A204.1 (cell line): ENCODE measurements around the gene TPT1.

ENCODE experiments used
- FAIRE-seq: peaks from 2 replicates; lab custom pipeline; 2012; peaks lifted over from hg19 to GRCh38; lab: Jason Lieb, UNC

TPT1 gene

GRCh38 chr13:45333977-45334922 lies 6.7 kb downstream of the TPT1 start:
- no peak for FAIRE-seq

- no peak for FAIRE-seq
Measured at GRCh38 chr13:45333251-45333976, 7.6 kb downstream of the TPT1 start.

GRCh38 chr13:45332831-45333219 lies 8.2 kb downstream of the TPT1 start:
- no peak for FAIRE-seq

- FAIRE-seq: no peak
Measured at GRCh38 chr13:45332036-45332830, 8.8 kb downstream of the TPT1 start.

GRCh38 chr13:45331692-45332035 lies 9.3 kb downstream of the TPT1 start:
- no peak for FAIRE-seq

GRCh38 chr13:45331123-45331619 lies 9.8 kb downstream of the TPT1 start:
- no peak for FAIRE-seq

GRCh38 chr13:45328661-45329111 lies 12.3 kb downstream of the TPT1 start:
- FAIRE-seq: no peak

GRCh38 chr13:45327253-45327955 lies 13.6 kb downstream of the TPT1 start:
- FAIRE-seq: no peak

- FAIRE-seq: no peak
Measured at GRCh38 chr13:45325806-45326205, 15.2 kb downstream of the TPT1 start.

- FAIRE-seq: no peak
Measured at GRCh38 chr13:45320876-45321629, 19.9 kb downstream of the TPT1 start.

GRCh38 chr13:45316996-45317395 lies 24.0 kb downstream of the TPT1 start:
- FAIRE-seq: no peak

- FAIRE-seq: no peak
Measured at GRCh38 chr13:45316338-45316737, 24.6 kb downstream of the TPT1 start.

GRCh38 chr13:45315520-45316167 lies 25.3 kb downstream of the TPT1 start:
- no peak for FAIRE-seq

GRCh38 chr13:45314822-45315221 lies 26.2 kb downstream of the TPT1 start:
- FAIRE-seq: no peak

GRCh38 chr13:45310341-45311131 lies 30.4 kb downstream of the TPT1 start:
- FAIRE-seq: no peak

GRCh38 chr13:45306966-45307365 lies 34.0 kb downstream of the TPT1 start:
- no peak for FAIRE-seq

GRCh38 chr13:45305079-45305478 lies 35.9 kb downstream of the TPT1 start:
- FAIRE-seq: no peak

GRCh38 chr13:45303866-45304265 lies 37.1 kb downstream of the TPT1 start:
- FAIRE-seq: no peak

GRCh38 chr13:45303026-45303425 lies 38.0 kb downstream of the TPT1 start:
- FAIRE-seq: no peak

GRCh38 chr13:45302507-45302906 lies 38.5 kb downstream of the TPT1 start:
- FAIRE-seq: no peak
